ENCODE results near the gene IL31. TPM values are rescaled to one million over a fixed set of nuclear protein-coding genes. Genes with fewer than 3 reads are reported as not detected.
"Not testable (repeated sequence)": the region's sequence is repeated elsewhere in the genome, so short reads cannot be mapped to it uniquely, and the experiment has no call there.

The IL31 gene
- total RNA-seq, 1 experiment from 2014 or later: not detected

DNA sequence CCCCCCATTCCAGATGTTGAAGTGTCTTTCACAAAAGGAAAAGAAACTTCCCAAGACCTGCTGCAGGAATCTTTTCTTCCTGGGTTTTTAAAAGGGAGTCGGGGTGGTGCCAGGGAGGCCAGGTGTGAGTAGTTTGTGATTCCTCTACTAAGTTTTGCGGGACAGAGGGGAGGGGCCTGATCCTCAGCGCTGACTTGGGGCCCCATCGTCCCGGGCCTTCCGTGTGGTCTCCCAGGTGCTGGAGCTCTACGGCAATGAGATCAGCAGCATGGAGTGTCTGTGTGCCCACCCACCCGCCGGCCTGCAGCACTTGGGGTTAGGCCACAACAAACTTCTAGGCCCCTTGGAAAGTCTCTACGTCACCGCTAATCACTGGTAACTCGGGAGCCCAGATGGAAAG is 13.4 kb upstream of the IL31 start:
- Histone ChIP-seq H3K9me3 (ENCODE audit: low read length) (no peaks in the 10 kb centered on the region), H3K4me1 (ENCODE audit: low read length) (no peaks in the 10 kb centered on the region), H3K79me2 (ENCODE audit: low read length) (no peaks in the 10 kb centered on the region), H3K27me3 (ENCODE audit: low read length) (no peaks in the 10 kb centered on the region), H3K9me2 (replicated peaks; ENCODE audit: insufficient read depth, low read length) (no peaks in the 10 kb centered on the region), H3K4me3 (ENCODE audit: low read length) (no peak overlapping the region), H3K27ac (ENCODE audit: low read length) (no peak overlapping the region), H3K36me3 (ENCODE audit: insufficient read depth, low read length) (no peaks in the 10 kb centered on the region), H4K20me1 (ENCODE audit: insufficient read depth, low read depth, low read length) (no peaks in the 10 kb centered on the region), H3K4me2 (ENCODE audit: low read depth, low read length, poor library complexity, severe bottlenecking) (no peak overlapping the region), H3K9ac (ENCODE audit: low read length) (no peak overlapping the region), H2AFZ (ENCODE audit: low read length) (no peak overlapping the region)
- DNase-seq: no peak

DNA sequence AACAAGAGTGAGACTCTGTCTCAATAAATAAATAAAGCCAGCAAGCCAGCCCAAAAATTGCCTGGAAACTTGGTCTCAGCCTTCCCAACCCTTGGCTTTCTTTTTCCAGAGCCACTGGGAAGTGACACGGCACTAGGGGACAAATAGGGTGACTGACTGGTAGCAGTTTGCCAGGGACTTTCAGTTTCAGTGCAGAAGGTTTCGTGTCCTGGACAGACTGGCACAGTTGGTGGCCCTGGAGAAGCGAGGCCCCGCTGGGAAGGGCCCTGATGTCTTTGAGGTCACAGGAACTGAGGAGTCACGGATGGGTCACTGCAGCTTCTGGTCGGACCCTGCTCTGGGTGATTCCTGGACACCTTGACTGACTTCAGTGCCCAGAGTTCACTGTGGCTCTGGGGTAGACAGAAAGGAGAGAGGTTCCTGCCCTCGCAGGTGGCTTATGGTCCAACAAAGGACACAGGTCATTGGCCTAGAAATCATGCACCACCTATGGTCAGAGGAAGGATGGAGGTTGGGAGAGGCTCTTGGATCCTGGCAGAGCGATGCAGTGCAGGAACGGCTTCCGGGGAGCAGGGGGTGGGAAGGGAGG is 11.6 kb upstream of the IL31 start:
- Histone ChIP-seq H3K27me3 (ENCODE audit: low read length) (no peaks in the 10 kb centered on the region), H3K9me3 (ENCODE audit: low read length) (no peaks in the 10 kb centered on the region), H4K20me1 (ENCODE audit: insufficient read depth, low read depth, low read length) (no peaks in the 10 kb centered on the region), H3K27ac (ENCODE audit: low read length) (no peak overlapping the region), H3K4me1 (ENCODE audit: low read length) (no peaks in the 10 kb centered on the region), H2AFZ (ENCODE audit: low read length) (no peak overlapping the region), H3K36me3 (ENCODE audit: insufficient read depth, low read length) (no peaks in the 10 kb centered on the region), H3K9me2 (replicated peaks; ENCODE audit: insufficient read depth, low read length) (no peaks in the 10 kb centered on the region), H3K4me3 (ENCODE audit: low read length) (no peak overlapping the region), H3K4me2 (ENCODE audit: low read depth, low read length, poor library complexity, severe bottlenecking) (no peak overlapping the region), H3K9ac (ENCODE audit: low read length) (no peak overlapping the region), H3K79me2 (ENCODE audit: low read length) (no peaks in the 10 kb centered on the region)
- no peak for DNase-seq

DNA sequence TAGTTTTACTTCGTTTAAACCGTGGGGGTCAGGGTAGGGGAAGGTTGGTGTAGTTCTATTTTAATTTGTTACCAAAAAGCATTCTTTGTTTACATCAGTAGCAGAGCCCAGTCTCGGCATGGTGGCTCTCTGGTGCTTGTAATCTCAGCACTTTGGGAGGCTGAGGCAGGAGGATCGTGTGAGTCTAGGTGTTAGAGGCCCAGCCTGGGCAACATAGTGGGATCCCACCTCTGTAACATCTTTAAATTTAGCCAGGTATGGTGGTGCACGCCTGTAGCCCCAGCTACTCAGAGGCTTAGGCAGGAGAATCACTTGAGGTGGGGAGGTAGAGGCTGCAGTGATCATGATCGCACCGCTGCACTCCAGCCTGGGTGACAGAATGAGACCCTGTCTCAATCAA is 11.1 kb upstream of the IL31 start:
- Histone ChIP-seq H3K4me2 (ENCODE audit: low read depth, low read length, poor library complexity, severe bottlenecking) (no peak overlapping the region), H3K9me3 (ENCODE audit: low read length) (no peaks in the 10 kb centered on the region), H3K9me2 (replicated peaks; ENCODE audit: insufficient read depth, low read length) (no peaks in the 10 kb centered on the region), H3K79me2 (ENCODE audit: low read length) (no peaks in the 10 kb centered on the region), H3K4me3 (ENCODE audit: low read length) (no peak overlapping the region), H3K4me1 (ENCODE audit: low read length) (no peaks in the 10 kb centered on the region), H3K27ac (ENCODE audit: low read length) (no peak overlapping the region), H3K27me3 (ENCODE audit: low read length) (no peaks in the 10 kb centered on the region), H3K36me3 (ENCODE audit: insufficient read depth, low read length) (no peaks in the 10 kb centered on the region), H3K9ac (ENCODE audit: low read length) (no peak overlapping the region), H2AFZ (ENCODE audit: low read length) (no peak overlapping the region), H4K20me1 (ENCODE audit: insufficient read depth, low read depth, low read length) (no peaks in the 10 kb centered on the region)
- no peak for DNase-seq

DNA sequence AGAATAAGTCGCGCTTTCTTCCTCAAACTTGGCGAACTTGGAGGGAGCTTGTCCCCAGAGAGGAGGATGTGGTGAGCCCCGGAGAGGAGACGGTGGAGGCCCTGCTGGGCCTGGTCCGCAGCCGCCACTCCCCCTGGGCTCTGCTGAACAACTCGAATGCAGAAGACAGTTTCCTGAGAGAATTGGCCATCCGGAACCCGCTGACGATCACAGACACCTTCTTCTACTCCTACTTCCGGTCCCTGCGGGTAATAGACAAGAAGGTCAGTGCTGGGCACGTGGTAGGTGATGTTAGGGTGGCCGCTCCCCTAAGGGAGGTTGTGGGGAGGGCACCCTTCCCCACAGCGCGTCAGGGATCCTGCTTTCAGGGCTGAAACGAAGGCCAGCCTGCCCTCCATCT is 10.5 kb upstream of the IL31 start:
- no peaks in the 10 kb centered on the region for H3K36me3 ChIP-seq (ENCODE audit: insufficient read depth, low read length)
- no peak overlapping the region for H3K4me2 ChIP-seq (ENCODE audit: low read depth, low read length, poor library complexity, severe bottlenecking)
- H3K27ac ChIP-seq (ENCODE audit: low read length): no peak overlapping the region
- H3K4me1 ChIP-seq (ENCODE audit: low read length): no peaks in the 10 kb centered on the region
- no peaks in the 10 kb centered on the region for H3K27me3 ChIP-seq (ENCODE audit: low read length)
- no peak overlapping the region for H3K4me3 ChIP-seq (ENCODE audit: low read length)
- DNase-seq: no peak
- H3K79me2 ChIP-seq (ENCODE audit: low read length): no peaks in the 10 kb centered on the region
- H3K9me3 ChIP-seq (ENCODE audit: low read length): no peaks in the 10 kb centered on the region
- no peak overlapping the region for H2AFZ ChIP-seq (ENCODE audit: low read length)
- no peaks in the 10 kb centered on the region for H3K9me2 ChIP-seq (replicated peaks; ENCODE audit: insufficient read depth, low read length)
- H4K20me1 ChIP-seq (ENCODE audit: insufficient read depth, low read depth, low read length): no peaks in the 10 kb centered on the region
- H3K9ac ChIP-seq (ENCODE audit: low read length): no peak overlapping the region

DNA sequence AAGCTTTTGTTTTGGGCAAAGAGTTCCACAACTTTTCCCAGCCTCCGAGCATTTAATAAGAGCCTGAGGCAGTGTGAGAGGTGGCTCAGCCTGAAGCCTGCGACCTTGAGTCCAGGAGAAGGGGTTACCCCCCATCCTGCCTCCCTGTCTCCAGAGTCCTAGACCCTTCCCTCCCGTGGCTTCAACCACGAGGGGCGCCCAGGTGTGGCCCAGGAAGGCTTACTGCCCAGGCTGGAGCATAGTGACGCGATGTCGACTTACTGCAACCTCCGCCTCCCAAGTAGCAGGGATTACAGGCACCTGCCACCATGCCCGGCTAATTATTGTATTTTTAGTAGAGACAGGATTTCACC is 9.5 kb upstream of the IL31 start:
- H4K20me1 ChIP-seq (ENCODE audit: insufficient read depth, low read depth, low read length): no peaks in the 10 kb centered on the region
- H3K4me3 ChIP-seq (ENCODE audit: low read length): no peak overlapping the region
- no peaks in the 10 kb centered on the region for H3K36me3 ChIP-seq (ENCODE audit: insufficient read depth, low read length)
- H2AFZ ChIP-seq (ENCODE audit: low read length): no peak overlapping the region
- no peaks in the 10 kb centered on the region for H3K4me1 ChIP-seq (ENCODE audit: low read length)
- H3K27ac ChIP-seq (ENCODE audit: low read length): no peak overlapping the region
- no peak overlapping the region for H3K9ac ChIP-seq (ENCODE audit: low read length)
- H3K79me2 ChIP-seq (ENCODE audit: low read length): no peaks in the 10 kb centered on the region
- H3K9me2 ChIP-seq (replicated peaks; ENCODE audit: insufficient read depth, low read length): no peaks in the 10 kb centered on the region
- H3K4me2 ChIP-seq (ENCODE audit: low read depth, low read length, poor library complexity, severe bottlenecking): no peak overlapping the region
- H3K9me3 ChIP-seq (ENCODE audit: low read length): no peaks in the 10 kb centered on the region
- H3K27me3 ChIP-seq (ENCODE audit: low read length): no peaks in the 10 kb centered on the region
- no peak for DNase-seq

DNA sequence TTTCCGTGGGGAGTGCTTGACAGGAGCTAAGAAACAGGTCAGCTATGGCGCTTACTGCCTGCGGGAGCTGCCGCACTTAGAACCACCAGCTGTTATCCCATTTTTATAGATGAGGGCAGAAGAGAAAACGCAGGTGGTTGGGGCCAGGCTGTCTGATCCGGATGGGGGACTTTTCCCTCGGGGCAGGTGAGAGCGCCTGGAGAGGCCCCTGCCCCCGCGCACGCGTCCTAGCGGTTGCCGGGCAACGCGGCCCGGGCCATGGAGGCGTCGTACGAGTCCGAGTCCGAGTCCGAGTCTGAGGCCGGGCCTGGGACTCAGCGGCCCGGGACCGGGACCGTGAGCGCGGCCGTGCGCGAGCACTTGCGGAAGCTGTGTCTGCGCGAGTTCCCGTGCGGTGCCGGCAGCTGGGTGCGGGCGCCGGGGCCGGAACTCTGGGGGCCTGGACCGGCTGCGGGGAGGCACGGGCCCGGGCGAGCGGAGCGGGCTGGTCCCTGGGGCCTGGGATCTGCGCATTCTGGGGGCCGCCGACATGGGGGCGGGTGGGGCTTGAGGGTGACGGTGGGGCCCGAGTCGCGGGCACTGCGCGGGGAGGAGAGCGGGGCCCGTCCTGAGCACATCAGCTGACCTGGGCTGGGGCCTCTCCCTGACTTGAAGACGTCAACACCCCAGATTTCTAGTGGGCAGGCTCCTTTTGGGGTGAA is 9.0 kb upstream of the IL31 start, which contains the start of gene LRRC43:
LRRC43 (plus strand) TSS at position 237 of the 701 bp plus-strand sequence; CDS start at position 259, 22 bp downstream.
- Histone ChIP-seq H3K4me3 (ENCODE audit: low read length) (no peak within 1 kb of the TSS), H3K9me3 (ENCODE audit: low read length) (no peaks in the 10 kb centered on the region), H4K20me1 (ENCODE audit: insufficient read depth, low read depth, low read length) (no peaks in the 10 kb centered on the region), H2AFZ (ENCODE audit: low read length) (no peak within 1 kb of the TSS), H3K27me3 (ENCODE audit: low read length) (no peaks in the 10 kb centered on the region), H3K27ac (ENCODE audit: low read length) (no peak within 1 kb of the TSS), H3K36me3 (ENCODE audit: insufficient read depth, low read length) (no peaks in the 10 kb centered on the region), H3K9me2 (replicated peaks; ENCODE audit: insufficient read depth, low read length) (no peaks in the 10 kb centered on the region), H3K9ac (ENCODE audit: low read length) (no peak within 1 kb of the TSS), H3K79me2 (ENCODE audit: low read length) (no peaks in the 10 kb centered on the region), H3K4me1 (ENCODE audit: low read length) (no peaks in the 10 kb centered on the region), H3K4me2 (ENCODE audit: low read depth, low read length, poor library complexity, severe bottlenecking) (no peak within 1 kb of the TSS)
- no peak for DNase-seq

DNA sequence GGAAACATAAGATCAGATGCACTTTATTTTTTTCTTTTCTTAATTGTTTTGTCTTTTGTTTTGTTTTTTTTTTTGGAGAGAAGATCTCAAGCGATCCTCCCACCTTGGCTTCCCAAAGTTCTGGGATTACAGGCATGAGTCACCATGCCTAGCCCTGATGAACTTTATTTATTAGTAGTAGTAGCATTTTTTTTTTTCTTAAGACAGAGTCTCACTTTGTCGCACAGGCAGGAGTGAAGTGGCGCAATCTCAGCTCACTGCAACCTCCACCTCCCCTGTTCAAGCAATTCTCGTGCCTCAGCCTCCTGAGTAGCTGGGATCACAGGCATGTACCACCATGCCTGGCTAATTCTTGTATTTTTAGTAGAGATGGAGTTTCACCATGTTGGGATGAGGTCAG is 2.5 kb upstream of the IL31 start:
- not testable (repeated sequence) for H3K27me3 ChIP-seq (ENCODE audit: low read length); H3K9me2 ChIP-seq (replicated peaks; ENCODE audit: insufficient read depth, low read length); H3K4me2 ChIP-seq (ENCODE audit: low read depth, low read length, poor library complexity, severe bottlenecking); H2AFZ ChIP-seq (ENCODE audit: low read length); DNase-seq; H4K20me1 ChIP-seq (ENCODE audit: insufficient read depth, low read depth, low read length); H3K27ac ChIP-seq (ENCODE audit: low read length); H3K4me3 ChIP-seq (ENCODE audit: low read length); H3K36me3 ChIP-seq (ENCODE audit: insufficient read depth, low read length); H3K9ac ChIP-seq (ENCODE audit: low read length); H3K9me3 ChIP-seq (ENCODE audit: low read length); H3K4me1 ChIP-seq (ENCODE audit: low read length); H3K79me2 ChIP-seq (ENCODE audit: low read length)

DNA sequence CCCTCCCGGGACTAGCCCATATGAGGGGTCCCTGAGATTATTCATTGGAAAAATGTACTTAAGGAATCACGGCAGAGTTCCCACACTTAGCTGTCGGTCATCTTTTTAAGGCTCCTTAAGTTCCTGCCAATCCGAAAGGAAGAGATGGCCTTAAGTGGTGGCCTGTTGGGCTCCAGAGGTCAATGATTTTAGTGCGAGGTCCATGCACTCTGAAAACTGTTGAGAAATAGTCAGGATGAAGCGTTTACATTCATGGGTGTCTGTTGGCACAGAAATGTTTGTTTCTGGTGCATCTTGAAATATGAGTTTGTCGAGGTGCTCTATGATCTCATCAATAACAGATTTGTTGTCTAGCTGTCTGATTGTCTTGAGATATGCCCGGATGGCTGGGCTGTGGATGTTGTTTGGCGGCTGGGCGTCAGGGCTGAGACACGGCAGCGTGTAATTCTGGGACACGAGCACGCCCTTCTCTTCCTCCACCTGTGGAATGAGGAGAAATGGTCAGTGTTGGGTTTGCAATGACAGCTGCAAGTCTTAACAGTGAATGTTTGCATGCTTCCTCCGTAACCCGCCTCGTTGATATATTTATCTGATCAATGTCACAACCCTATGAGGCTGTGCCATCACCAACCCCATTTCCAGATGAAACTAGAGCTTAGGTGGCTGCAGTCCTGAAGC is 1.6 kb downstream of the IL31 start:
- no peak overlapping the region for H3K4me2 ChIP-seq (ENCODE audit: low read depth, low read length, poor library complexity, severe bottlenecking)
- H3K4me3 ChIP-seq (ENCODE audit: low read length): no peak overlapping the region
- no peak overlapping the region for H3K27ac ChIP-seq (ENCODE audit: low read length)
- H3K9ac ChIP-seq (ENCODE audit: low read length): no peak overlapping the region
- H3K4me1 ChIP-seq (ENCODE audit: low read length): no peaks in the 10 kb centered on the region
- H3K9me2 ChIP-seq (replicated peaks; ENCODE audit: insufficient read depth, low read length): no peaks in the 10 kb centered on the region
- H3K27me3 ChIP-seq (ENCODE audit: low read length): no peaks in the 10 kb centered on the region
- H4K20me1 ChIP-seq (ENCODE audit: insufficient read depth, low read depth, low read length): no peaks in the 10 kb centered on the region
- H3K36me3 ChIP-seq (ENCODE audit: insufficient read depth, low read length): no peaks in the 10 kb centered on the region
- H3K79me2 ChIP-seq (ENCODE audit: low read length): no peaks in the 10 kb centered on the region
- H2AFZ ChIP-seq (ENCODE audit: low read length): no peak overlapping the region
- no peak for DNase-seq
- no peaks in the 10 kb centered on the region for H3K9me3 ChIP-seq (ENCODE audit: low read length)

Measured in Karpas-422 (cell line).